ENCODE results near the gene DNAJB8.

The DNAJB8 gene

GRCh38 chr3:128445357-128445756 is 21.3 kb downstream of the DNAJB8 start:
- TF ChIP-seq L3MBTL2 (conservative IDR thresholded peaks at IDR 0.05) (no peak), FOXK2 (IDR thresholded peaks at IDR 0.05) (no peak), TARDBP (IDR thresholded peaks at IDR 0.05) (no peak), FOXA1 (IDR thresholded peaks at IDR 0.05) (no peak), CTBP1 (IDR thresholded peaks at IDR 0.05; ENCODE audit: borderline replicate concordance) (no peak), PKNOX1 (IDR thresholded peaks at IDR 0.05) (no peak), ARNT (IDR thresholded peaks at IDR 0.05) (no peak), ELF4 (IDR thresholded peaks at IDR 0.05) (no peak), NFRKB (IDR thresholded peaks at IDR 0.05) (no peak), BHLHE40 (IDR thresholded peaks at IDR 0.05; ENCODE audit: borderline replicate concordance) (no peak), HDGF (IDR thresholded peaks at IDR 0.05; ENCODE audit: borderline replicate concordance) (no peak), SP1 (IDR thresholded peaks at IDR 0.05) (no peak), LEF1 (IDR thresholded peaks at IDR 0.05; ENCODE audit: borderline replicate concordance) (no peak), FOXM1 (IDR thresholded peaks at IDR 0.05; ENCODE audit: borderline replicate concordance) (no peak), ZNF384 (IDR thresholded peaks at IDR 0.05) (no peak), SUZ12 (IDR thresholded peaks at IDR 0.05) (no peak)
- no peak for DNase-seq (ENCODE audit: extremely low spot score)
- POLR2A ChIA-PET = no interaction called here
- CTCF ChIA-PET = no interaction called here

- TF ChIP-seq L3MBTL2 (conservative IDR thresholded peaks at IDR 0.05) = no peak
- TF ChIP-seq FOXA1 (IDR thresholded peaks at IDR 0.05) = no peak
- no peak for TF ChIP-seq ARNT (IDR thresholded peaks at IDR 0.05)
- TF ChIP-seq HDGF (IDR thresholded peaks at IDR 0.05; ENCODE audit: borderline replicate concordance) = no peak
- no peak for TF ChIP-seq FOXM1 (IDR thresholded peaks at IDR 0.05; ENCODE audit: borderline replicate concordance)
- no peak for TF ChIP-seq CTBP1 (IDR thresholded peaks at IDR 0.05; ENCODE audit: borderline replicate concordance)
- no peak for TF ChIP-seq BHLHE40 (IDR thresholded peaks at IDR 0.05; ENCODE audit: borderline replicate concordance)
- no peak for TF ChIP-seq FOXK2 (IDR thresholded peaks at IDR 0.05)
- no peak for TF ChIP-seq ZNF384 (IDR thresholded peaks at IDR 0.05)
- TF ChIP-seq SP1 (IDR thresholded peaks at IDR 0.05) = no peak
- no peak for TF ChIP-seq SUZ12 (IDR thresholded peaks at IDR 0.05)
- no peak for TF ChIP-seq ELF4 (IDR thresholded peaks at IDR 0.05)
- TF ChIP-seq TARDBP (IDR thresholded peaks at IDR 0.05) = no peak
- ChIA-PET POLR2A (no interaction called here), CTCF (no interaction called here)
- DNase-seq (ENCODE audit: extremely low spot score) = no peak
Measured at GRCh38 chr3:128443771-128444170, 22.9 kb downstream of the DNAJB8 start.

DNA sequence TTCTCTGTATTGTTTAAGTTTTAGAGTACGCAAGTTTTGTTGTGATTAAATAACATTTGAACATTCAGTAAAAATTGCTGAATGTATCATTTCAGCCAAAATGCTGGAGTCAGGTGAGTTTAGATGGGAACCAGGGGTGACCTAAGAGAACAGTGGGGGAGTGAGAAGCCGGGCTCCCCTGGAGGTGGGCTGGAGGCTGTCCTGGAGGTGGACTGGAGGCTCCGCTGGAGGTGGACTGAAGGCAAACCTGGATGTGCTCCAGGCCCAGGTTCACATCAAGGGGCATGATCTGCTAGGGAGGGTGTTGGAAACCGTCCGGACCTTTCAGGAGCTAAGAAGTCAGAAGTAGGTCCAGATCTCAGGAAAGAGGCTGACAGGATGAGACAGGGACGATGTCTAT is 23.7 kb downstream of the DNAJB8 start:
- no peak for TF ChIP-seq PKNOX1 (IDR thresholded peaks at IDR 0.05)
- no peak for TF ChIP-seq FOXA1 (IDR thresholded peaks at IDR 0.05)
- TF ChIP-seq SUZ12 (IDR thresholded peaks at IDR 0.05) = no peak
- no peak for TF ChIP-seq FOXK2 (IDR thresholded peaks at IDR 0.05)
- no peak for TF ChIP-seq SP1 (IDR thresholded peaks at IDR 0.05)
- no peak for TF ChIP-seq L3MBTL2 (conservative IDR thresholded peaks at IDR 0.05)
- no peak for DNase-seq (ENCODE audit: extremely low spot score)
- POLR2A ChIA-PET = no interaction called here
- CTCF ChIA-PET = no interaction called here

DNA sequence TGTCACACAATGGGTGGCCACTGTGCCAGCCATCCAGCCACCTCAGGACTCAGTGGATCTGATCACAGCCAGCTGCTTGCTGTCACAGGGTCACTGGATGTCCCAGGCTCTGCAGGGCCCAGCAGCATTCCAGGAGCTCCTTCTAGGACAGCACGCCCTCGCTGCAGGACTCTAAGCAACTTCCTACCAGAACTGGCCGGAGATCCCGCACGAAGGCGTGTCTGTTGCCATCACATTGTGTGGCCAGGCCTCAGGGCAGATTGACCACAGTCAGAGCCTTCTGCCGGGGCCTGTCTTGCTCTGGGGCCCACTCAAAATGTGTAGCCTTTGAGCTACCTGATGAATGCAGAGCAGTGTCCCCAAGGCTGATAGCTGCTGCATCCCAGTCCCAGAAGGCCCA is 24.6 kb downstream of the DNAJB8 start:
- no peak for DNase-seq (ENCODE audit: extremely low spot score)
- TF ChIP-seq FOXM1 (IDR thresholded peaks at IDR 0.05; ENCODE audit: borderline replicate concordance) (no peak), FOXK2 (IDR thresholded peaks at IDR 0.05) (no peak), LEF1 (IDR thresholded peaks at IDR 0.05; ENCODE audit: borderline replicate concordance) (no peak)
- ChIA-PET CTCF (interaction anchor here (0.6 kb wide), 1 partner anchor 195 kb away, joined by 3 read pairs; no protein-coding TSS in a partner anchor), POLR2A (no interaction called here)

DNA sequence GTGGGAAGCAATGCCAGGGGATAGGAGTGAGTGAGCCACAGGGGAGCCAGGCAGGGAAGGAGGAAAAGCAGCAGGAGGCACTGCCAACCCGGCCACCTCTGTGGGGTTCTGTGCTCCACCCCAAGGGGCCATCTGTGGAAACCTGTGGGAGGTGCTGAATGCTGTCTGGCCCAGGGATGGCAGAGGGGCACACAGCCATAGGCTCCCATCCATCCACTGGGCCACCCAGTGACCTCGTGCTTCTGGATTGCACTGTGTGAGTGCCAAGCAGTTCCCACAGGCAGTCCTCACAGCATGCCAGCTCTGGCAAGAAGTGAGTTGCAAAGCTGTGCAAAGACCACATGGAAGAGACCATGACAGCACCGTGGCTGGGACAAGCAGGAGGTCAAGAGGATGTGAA is 27.5 kb downstream of the DNAJB8 start:
- no peak for TF ChIP-seq ZNF384 (IDR thresholded peaks at IDR 0.05)
- no peak for TF ChIP-seq FOXA1 (IDR thresholded peaks at IDR 0.05)
- no peak for DNase-seq (ENCODE audit: extremely low spot score)
- ChIA-PET CTCF (interaction anchor here (0.7 kb wide), 3 partner anchors 8 to 237 kb away, joined by 3 to 4 read pairs (median 3); no protein-coding TSS in a partner anchor), POLR2A (no interaction called here)

DNA sequence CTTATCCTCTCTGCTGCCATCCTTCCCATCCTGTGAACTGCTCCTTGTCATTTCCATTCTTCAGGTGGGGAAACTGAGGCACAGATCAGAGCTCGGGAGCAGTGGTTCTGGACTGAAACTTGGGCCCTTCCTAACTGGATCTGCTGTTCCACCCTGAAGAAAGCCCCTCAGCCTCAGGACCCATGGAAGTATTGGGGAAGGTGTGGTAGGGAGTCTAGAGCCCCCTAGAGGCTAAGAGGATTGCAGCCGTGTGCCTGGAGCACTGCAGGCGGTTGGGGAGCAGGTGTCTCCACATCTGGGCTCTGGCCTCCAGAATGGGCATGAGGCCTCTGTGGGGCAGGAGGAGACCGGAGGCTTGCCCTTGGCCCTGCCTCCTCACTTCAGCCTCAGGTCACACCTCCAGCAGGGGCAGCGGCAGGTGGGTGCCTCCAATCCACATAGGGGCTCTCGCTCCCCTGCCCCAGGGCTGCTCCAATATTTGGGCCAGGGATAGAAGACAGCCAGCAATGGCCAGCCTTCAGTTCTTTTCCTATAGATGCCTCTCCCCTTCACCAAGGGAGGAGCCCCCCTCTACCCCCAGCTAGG is 28.1 kb downstream of the DNAJB8 start:
- CTCF ChIA-PET = interaction anchor here (0.7 to 1.3 kb wide), 7 partner anchors 9 to 236 kb away, joined by 3 to 7 read pairs (median 3); no protein-coding TSS in a partner anchor
- POLR2A ChIA-PET = no interaction called here

More for the DNA sequence above, 28.1 kb downstream of the DNAJB8 start:
- TF ChIP-seq ELF4 (IDR thresholded peaks at IDR 0.05) = no peak
- TF ChIP-seq ARNT (IDR thresholded peaks at IDR 0.05) = no peak
- TF ChIP-seq L3MBTL2 (conservative IDR thresholded peaks at IDR 0.05) = no peak
- no peak for TF ChIP-seq BHLHE40 (IDR thresholded peaks at IDR 0.05; ENCODE audit: borderline replicate concordance)
- no peak for TF ChIP-seq ZNF384 (IDR thresholded peaks at IDR 0.05)
- no peak for TF ChIP-seq TARDBP (IDR thresholded peaks at IDR 0.05)
- TF ChIP-seq LEF1 (IDR thresholded peaks at IDR 0.05; ENCODE audit: borderline replicate concordance) = no peak
- TF ChIP-seq NFRKB (IDR thresholded peaks at IDR 0.05) = no peak
- no peak for TF ChIP-seq PKNOX1 (IDR thresholded peaks at IDR 0.05)
- no peak for TF ChIP-seq SP1 (IDR thresholded peaks at IDR 0.05)
- no peak for TF ChIP-seq FOXM1 (IDR thresholded peaks at IDR 0.05; ENCODE audit: borderline replicate concordance)
- no peak for TF ChIP-seq FOXA1 (IDR thresholded peaks at IDR 0.05)
- peak; percentile 55 for DNase-seq (ENCODE audit: extremely low spot score)
